CD4-positive, alpha-beta T cell treated with Interleukin-12 subunit alpha and Interleukin-12 subunit beta, for 1 hour (primary cell): Measurements from ENCODE around the gene SLC16A2.
A peak's percentile ranks its signal among the peaks of the same experiment; 100 is the strongest.
"Not testable (repeated sequence)": the region's sequence is repeated elsewhere in the genome, so short reads cannot be mapped to it uniquely, and the experiment has no call there.

Source experiments
- DNase-seq: peaks from one replicate; pipeline ENCODE4 v3.0.0-alpha.2; 2020

The SLC16A2 gene

DNA sequence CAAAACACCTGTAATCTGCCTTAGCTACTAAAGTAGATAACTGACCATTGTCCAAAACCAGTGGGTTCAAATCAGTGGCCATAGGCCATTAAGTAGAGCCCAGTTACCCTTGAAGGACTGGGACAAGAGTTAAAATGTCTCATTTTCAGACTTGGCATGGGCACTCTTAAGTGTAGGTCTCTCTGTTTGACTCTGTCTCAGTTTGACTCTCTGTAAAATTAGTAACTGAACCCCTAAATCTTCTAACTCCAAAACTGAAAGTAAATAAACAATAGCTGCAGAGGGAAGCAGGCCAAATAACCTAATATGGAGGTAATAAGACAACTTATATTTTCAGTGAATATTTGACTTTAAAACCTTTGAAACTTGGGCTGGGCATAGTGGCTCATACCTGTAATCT is 89.1 kb downstream of the SLC16A2 start:
- no peak for DNase-seq

DNA sequence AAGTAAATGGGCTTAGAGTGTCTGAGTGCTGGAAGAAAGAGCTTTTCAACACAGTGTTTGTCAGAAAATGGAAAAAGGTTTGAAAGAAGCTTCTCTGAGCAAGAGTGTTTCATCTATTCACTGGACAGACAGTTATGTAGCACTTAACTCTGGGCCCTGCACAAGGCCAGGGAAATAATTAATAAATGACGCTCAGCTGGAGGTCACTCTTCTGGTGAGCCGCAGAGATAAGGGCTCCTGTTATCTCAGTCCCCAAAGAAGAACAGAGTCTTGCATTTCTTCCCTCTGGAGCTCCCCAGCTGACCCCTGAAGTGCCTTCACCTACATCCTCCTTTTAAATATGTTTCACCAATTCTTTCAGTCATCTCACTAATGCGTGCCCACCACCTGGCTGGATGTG is 90.4 kb downstream of the SLC16A2 start:
- DNase-seq: no peak

DNA sequence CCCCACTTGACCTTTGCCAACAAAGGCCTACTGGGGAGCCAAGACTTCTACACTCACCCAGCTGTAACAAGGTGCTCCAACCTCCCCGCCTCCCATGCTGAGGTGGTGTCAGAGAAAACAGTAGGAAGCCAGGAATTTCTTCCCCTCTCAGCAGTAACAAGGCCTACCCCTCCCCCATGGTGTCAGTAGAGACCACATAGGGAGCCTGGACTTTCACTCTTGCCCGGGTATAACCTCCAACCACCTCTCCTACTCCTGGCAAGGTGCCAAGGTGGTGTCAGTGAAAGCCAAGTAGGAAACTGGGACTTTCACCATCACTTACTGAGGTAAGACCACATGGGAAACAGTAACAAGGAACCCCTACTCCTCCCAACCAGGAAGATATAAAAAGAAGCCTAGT is 93.1 kb downstream of the SLC16A2 start:
- no peak for DNase-seq

DNA sequence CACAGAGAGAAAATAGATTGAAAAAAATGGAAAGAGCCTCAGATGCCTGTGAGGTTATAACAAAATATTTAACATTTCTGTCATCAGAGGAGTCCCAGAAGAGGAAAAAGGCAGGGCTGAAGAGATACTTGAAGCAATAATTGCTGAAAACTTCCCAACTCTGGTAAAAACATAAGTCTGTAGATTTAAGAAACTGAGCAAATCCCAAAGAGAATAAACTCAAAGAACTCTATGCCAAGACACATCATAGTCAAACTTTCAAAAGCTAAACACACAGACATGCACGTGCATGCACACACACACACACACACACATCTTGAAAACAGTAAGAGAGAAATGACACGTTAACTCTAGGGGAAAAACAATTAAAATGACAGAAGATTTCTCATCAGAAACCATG is 94.1 kb downstream of the SLC16A2 start:
- no peak for DNase-seq

DNA sequence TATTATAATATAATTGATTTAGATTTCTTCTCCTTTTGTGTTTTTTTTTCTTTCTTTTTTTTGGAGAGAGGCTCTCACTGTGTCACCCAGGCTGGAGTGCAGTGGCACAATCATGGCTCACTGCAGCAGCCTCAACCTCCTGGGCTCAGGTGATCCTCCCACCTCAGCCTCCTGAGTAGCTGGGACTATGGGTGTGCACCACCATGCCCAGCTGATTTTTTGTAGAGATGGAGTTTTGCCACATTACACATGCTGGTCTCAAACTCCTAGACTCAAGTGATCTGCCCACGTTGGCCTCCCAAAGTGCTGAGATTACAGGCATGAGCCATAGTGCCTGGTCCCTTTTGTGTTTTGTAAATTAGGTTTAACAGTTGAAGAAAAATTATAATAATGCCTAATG is 94.7 kb downstream of the SLC16A2 start:
- not testable (repeated sequence) for DNase-seq

DNA sequence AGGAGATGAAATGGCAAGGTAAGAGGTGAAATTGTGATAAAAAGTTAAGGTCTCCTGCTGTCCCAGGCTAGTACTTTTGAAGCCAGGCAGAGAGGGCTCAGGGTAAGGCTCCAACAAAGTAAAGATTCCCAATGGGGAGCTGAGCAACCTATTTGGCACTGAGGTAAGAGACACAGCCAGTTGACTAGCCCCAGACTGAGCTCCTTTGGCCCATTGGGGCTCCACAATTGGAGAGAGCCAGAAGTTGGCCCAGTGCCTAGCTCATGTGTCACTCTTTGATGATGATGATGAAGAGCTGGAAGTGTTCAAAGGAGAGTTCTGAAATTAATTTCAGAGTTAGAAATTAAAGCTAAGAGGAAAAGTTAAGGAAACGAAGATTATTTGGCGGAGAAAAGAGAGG is 98.6 kb downstream of the SLC16A2 start:
- DNase-seq: no peak

DNA sequence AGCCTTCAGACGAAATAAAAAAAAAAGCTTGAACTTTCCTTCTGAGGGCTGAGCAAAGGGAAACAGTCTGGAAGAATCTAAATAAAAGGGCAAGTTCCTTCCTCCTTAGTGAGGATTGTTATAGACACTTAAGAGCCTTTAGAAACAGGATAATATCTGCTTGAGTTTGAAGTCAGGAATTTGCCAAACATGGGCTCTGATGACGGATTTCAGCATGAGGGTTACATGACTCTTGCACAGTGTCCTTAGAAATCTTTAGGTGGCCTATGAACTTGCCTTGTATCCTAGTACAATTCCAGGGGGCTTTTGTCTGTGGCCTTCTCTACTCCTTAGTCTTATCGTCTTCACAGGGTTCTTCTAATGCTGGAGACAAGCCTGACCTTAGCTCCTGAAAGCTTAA is 99.0 kb downstream of the SLC16A2 start:
- DNase-seq: no peak

DNA sequence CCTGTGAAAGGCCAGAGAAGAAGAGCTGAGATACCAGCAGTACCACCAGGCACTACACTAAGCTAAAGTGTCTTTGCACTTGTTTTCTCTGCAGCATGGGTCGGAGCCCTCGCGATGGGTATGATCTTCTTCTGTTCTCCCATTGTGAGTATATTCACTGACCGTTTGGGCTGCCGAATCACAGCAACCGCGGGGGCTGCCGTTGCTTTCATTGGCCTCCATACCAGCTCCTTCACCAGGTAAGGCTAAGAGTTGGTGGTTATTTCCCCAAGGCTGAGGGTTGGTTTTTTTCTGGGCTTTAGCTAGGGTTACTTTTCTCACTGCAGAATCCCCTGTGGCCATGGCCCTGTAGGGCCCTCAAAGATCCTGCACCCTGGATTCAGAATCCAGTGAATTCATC is 99.6 kb downstream of the SLC16A2 start:
- DNase-seq: no peak

DNA sequence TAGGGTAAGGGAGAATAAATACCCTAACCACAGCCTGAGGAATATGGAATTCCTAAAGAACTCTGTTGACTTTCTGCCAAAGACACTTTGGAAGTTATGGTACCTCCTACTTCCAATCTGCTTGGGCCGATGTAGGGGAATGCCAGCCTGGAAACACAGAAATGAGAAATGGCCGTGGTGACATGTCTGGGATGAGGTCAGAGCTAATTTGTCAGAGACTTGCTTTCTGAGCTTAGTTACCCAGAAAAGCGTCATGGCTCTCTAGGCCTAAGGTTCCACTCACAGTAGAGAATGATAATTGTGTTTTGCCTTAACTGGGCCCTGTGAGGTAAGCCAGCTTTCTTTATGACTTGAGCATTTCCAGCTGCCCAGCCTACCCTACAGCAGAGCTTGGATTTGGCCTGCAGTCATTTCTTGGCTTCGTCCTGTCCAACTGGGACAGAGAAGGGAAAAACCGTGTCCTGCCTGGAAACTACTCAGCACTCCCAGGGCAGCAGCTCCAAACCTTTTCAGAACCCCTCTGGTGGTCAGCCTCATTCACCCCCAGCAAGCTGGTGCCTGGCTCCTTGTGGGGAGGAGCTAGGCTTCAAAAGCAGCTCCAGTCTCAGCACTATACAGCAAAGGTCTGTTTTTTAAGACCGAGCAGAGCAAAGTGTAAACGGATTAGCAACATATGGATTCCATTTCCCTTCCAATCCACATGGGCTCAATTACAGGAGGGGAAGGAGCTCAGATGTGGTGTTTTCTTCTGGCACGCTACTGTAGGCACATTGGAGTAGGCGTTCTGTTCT is 100.9 kb downstream of the SLC16A2 start:
- DNase-seq: no peak

DNA sequence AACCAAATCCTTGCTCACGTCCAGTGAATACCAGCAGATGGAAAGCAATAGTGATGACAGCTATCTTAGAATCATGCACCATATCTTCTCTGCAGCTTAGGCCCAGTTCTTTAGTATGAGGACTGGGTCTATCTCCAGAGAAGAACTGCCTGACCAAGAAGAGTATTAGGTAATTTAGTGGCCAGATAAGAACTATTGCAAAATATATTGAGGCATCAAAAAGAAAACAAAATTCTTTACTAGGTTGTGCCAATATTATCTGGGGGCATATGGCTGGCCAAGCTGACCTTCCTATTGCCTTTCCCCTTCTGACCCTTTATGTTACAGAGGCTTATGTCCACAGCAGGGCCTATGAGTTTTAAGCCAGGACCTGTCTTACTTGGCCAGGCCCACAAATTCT is 101.9 kb downstream of the SLC16A2 start:
- DNase-seq: no peak

DNA sequence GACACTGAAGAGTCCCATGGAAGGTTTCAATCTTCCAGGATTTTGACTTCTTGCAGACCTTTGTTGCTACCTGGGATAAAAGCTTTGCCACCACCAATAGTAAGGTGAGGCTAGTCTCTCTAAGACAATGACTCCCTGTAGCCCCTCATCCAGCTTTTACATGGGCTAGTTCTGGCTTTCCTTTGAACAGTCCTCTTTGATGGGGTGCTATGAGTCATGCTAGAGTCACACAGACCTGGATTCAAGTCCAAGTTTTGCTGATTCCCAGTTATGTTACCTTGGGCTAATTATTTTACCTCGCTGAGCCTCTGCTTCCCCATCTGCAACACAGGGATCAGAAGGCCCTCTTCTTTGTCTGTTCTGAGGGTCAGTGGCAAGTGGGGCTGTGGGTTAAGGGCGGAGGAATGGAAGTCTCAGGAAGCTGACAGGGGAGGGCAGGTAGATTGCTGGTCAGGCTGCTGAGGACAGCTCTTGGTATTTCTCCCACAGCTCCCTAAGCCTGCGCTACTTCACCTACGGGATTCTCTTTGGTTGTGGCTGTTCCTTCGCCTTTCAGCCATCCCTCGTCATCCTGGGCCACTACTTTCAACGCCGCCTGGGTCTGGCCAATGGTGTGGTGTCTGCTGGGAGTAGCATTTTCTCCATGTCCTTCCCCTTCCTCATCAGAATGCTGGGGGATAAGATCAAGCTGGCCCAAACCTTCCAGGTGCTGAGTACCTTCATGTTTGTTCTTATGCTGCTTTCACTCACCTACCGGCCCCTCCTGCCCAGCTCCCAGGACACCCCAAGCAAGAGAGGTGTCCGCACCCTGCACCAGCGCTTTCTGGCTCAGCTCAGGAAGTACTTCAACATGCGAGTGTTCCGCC is 102.8 kb downstream of the SLC16A2 start:
- DNase-seq: no peak

DNA sequence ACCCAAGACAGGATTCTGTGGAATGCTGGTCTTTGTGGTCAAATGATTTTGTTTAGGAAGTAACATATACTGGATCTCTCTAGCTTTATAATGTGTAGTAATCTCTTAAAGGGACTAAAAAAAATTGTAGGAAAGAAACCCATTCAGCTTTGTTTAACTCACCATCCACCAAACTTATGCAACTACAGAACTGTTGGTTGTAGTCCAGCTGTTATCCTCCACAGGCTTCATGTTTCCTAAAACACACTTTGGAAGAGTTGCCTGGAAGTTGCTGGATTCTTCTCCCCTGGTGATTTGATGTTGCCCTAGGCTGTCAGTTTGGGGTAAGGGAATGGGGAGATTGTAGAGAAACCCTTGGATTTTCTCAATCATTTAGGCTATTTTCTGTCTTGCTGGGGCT is 103.8 kb downstream of the SLC16A2 start:
- DNase-seq: no peak

DNA sequence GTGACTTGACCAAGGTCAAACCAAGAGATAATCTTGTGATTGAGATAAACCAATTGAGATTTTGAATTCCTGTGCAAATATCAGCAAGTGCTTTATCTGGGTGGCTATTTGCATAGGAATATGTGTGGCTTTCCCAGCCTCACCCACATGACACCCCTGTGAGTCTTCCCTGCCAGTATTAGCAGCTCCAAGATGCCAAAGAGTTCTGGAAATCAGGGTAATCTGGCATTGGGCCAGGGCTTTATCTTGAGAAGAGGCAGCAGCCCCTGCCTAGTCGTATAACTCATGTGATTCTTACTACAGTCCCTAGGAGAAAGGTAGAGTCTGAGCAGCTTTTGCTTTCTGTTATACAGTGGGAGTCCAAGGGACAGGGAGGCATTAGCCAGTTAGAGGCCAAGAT is 105.5 kb downstream of the SLC16A2 start:
- DNase-seq: no peak

DNA sequence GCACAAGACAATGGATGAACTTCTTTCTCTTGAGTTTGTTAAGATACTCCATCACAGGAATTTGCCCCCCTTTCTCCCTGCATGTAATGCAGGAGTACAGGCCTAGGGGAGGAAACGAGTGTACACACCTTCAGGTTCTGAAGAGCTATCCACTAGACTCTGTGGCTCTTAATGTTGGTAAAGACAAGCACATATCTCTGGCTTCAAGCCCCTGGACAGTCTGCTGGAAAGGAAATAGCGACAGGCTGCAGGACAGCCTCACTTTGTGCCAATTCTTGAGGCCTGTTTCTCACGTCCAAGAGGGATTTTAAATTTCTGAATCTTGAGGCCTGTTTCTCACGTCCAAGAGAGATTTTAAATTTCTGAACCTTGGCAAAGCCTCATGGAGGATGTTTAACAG is 106.1 kb downstream of the SLC16A2 start:
- DNase-seq: no peak

DNA sequence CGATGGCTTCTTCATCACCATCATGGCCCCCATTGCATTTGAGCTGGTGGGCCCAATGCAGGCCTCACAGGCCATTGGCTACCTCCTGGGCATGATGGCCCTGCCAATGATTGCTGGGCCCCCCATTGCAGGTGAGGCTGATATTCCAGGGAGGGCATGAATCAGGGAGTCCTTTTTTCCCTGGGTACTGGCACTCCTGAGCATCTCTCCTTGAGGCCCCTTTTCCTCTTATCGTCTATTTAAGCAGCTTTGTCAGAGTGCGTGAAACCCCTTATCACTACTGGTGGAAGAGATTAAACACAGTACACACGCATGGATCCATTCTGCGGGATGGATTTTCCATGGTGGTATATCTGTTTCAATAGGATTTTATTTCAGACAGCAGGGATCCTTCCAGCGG is 108.0 kb downstream of the SLC16A2 start:
- DNase-seq: no peak

DNA sequence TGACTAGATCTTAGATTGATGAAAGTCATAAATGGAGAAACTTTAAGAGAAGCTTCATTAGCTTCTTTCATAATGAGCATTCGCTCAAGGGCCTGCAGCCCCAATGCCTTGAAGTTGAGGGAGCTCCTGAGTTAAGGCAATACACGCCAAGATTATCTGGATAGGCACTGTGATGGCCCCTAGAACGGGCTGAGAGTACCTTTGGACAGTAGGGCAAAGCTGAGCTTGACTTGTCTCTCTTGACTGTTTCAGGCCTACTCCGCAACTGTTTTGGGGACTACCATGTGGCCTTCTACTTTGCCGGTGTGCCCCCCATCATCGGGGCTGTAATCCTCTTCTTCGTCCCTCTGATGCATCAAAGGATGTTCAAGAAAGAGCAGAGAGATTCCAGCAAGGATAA is 109.8 kb downstream of the SLC16A2 start:
- no peak for DNase-seq

DNA sequence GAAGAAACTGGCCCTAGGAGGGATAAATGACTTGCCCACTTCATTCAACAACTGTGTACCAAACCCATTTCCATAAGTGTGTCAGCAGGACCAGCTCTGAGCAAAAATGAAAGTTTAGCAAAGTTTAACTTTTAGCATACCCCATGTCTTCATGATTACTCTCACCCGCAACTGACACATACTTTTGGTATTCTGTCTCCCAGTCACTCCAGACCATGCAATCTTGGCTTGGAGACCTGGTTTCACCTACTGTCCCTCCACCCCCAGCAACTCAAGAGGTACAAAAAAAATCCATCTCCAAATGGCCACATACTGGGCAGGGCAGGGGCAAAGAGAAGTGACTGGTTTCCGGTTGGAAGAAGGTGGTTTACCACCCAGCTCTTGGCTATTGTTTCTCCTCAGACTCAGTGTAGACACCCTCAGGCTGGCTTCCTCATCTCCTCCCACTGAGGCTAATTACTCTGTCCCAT is 113.3 kb downstream of the SLC16A2 start:
- peak; percentile 6 for DNase-seq

DNA sequence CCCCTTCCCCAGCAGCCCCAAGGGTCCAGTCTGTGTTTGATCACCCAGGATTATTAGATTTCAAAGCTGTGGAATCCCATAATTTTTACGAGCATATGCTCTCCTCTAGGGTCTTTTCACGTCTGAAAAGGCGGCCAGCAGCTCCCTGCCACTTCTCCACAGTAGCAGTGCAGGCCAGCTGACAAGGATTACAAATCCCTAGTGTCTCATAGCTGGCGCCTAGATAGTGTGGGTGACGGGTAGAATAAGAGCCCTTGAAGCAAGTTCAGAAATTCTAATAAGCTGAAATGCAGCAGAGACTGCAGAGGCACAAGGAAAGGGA is 113.8 kb downstream of the SLC16A2 start:
- no peak for DNase-seq

DNA sequence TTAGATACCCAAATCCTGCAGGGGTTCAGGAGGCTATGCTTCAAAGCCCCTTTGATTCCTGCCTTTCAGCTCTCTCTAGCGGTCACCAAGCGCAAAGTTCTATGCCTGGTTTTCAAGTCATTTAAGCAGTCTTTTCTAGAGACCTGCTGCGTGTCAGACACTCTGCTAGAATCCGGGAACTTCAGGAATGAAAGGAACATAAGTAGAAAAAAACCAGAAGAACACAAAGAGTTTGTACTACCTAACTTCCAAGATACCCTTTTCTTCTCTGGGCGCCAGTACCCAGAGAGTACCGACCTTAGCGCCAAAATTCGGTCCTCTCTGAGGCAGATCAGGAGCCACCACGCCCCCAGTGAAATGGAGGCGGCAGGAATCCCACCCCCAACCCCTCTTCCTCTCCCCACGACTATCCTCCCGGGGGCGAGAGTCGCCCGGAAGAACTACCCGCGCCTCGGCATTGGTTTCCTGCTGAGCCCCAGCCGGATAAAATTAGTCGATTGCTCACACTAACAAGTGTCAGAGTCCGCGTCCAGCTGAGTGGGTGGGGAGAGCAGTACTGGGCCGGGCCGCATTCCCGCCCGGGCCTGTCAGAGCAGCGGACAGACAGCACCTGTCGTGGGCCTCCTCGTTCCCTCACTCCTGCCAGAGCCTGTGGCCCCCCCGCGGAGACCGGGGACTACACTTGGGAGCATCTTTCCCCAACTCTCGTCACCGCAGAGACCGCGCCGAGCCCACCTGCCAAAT is 114.3 kb downstream of the SLC16A2 start:
- DNase-seq: peak; percentile 29

DNA sequence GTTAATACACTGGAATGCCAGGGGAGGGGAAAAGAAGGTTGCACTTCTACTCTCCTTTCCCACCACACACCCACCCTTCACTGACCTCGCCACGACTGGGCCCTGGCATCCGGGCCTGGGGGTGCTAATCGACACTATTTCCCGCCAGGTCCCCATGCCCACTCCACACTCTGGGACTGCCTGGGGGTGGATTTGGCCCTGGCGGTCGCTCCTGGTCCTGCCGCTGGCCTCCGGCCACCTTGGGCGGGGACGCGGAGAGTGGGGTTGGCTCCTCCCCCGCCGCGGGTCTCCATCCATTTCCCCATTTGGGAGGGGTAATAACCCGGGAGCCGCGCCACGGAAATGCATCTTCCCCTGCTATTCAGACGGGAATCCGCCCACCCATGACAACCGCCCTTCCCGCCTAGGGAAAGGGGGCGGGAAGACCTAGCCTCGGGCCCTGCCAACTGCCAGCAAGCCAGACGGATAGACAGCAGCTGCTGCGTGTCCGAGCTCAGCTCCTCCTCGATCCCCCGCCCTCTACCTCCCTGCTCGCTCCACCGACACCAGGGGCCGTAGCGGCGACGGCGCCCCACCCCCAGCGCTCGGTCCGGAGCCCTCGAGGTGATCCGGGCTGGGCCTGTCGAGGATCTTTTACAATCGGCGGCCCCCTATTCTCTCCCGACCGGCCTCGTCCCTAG is 115.0 kb downstream of the SLC16A2 start:
- peak; percentile 21 for DNase-seq

DNA sequence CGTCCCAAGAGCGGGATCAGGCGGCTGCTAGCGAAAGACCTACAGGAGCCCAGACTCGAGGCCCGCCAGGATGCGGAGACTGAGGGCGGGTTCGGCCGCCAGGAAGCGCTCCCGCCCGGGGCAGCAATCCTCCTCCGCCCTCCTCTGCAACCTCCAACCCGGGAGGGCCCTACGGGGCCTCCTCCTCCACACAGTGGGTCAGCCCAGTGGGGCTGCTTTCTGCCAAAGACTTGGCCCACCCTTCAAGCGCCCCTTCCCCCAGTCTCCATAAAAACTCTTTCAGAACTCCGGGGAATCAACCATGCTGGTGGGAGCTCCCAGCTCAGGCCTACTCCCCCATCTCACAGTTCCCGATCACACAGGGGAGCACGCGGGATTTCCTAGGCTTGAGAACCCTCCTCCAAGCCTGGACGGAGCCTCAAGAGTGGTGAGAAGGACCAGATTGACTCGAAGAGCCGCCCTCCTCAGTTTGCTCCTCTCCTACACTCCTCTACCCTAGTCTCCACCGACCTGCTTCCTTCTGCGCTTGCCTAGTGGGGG is 115.6 kb downstream of the SLC16A2 start:
- no peak for DNase-seq

DNA sequence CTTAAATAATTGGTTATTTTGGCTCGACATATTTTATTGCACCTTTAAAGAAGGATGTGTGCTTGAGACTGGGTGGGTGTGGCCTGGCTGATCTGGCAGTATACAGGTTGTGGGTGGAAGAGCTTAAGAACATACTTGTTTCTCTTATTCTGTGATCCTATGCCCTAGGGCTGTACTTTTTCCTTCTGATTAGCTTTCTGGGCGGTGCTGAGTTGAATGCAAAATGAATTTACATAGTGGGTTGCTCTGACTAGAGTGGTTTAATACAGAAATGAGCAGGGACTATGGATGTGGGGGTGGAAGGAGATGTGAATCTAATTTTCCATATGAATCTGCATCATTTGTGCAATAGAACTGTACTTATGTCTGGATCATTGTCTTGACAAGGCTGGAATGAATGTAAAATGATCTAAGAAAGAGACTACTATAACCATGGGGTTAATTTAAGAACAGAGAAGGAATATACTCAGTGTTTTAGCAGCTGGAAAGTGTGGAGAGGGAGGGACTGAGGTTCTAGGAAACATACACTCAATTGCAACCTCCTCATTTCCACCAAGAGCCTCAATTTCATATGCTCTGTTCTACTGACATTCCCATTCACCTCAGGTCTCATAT is 119.4 kb downstream of the SLC16A2 start:
- no peak for DNase-seq
